Measurements from ENCODE around the gene RALGAPA2.
A peak's percentile ranks its signal among the peaks of the same experiment; 100 is the strongest.

Gene RALGAPA2

GRCh38 chr20:20386192-20386591, 326.3 kb downstream of the RALGAPA2 start:
- no peak for TF ChIP-seq CTCF (IDR thresholded peaks at IDR 0.05)

GRCh38 chr20:20375862-20376261, 336.6 kb downstream of the RALGAPA2 start:
- TF ChIP-seq CTCF (IDR thresholded peaks at IDR 0.05), result no peak

GRCh38 chr20:20373091-20373571, 339.3 kb downstream of the RALGAPA2 start:
- TF ChIP-seq CTCF (IDR thresholded peaks at IDR 0.05), result no peak

- TF ChIP-seq CTCF (IDR thresholded peaks at IDR 0.05), result no peak
Measured at GRCh38 chr20:20371681-20372080, 340.8 kb downstream of the RALGAPA2 start.

GRCh38 chr20:20371083-20371482, 341.4 kb downstream of the RALGAPA2 start:
- TF ChIP-seq CTCF (IDR thresholded peaks at IDR 0.05), result no peak

GRCh38 chr20:20370094-20370575, 342.3 kb downstream of the RALGAPA2 start:
- no peak for TF ChIP-seq CTCF (IDR thresholded peaks at IDR 0.05)

GRCh38 chr20:20369250-20370093, 343.0 kb downstream of the RALGAPA2 start:
- TF ChIP-seq CTCF (IDR thresholded peaks at IDR 0.05), result peak; percentile 52

Measured in LNCAP (cell line).